ENCODE results near the gene CPEB4. TPM values are rescaled to one million over a fixed set of nuclear protein-coding genes. Genes with fewer than 3 reads are reported as not detected.

The CPEB4 gene
- total RNA-seq, 2 experiments from 2014 or later = 17.3 to 19.5 TPM

DNA sequence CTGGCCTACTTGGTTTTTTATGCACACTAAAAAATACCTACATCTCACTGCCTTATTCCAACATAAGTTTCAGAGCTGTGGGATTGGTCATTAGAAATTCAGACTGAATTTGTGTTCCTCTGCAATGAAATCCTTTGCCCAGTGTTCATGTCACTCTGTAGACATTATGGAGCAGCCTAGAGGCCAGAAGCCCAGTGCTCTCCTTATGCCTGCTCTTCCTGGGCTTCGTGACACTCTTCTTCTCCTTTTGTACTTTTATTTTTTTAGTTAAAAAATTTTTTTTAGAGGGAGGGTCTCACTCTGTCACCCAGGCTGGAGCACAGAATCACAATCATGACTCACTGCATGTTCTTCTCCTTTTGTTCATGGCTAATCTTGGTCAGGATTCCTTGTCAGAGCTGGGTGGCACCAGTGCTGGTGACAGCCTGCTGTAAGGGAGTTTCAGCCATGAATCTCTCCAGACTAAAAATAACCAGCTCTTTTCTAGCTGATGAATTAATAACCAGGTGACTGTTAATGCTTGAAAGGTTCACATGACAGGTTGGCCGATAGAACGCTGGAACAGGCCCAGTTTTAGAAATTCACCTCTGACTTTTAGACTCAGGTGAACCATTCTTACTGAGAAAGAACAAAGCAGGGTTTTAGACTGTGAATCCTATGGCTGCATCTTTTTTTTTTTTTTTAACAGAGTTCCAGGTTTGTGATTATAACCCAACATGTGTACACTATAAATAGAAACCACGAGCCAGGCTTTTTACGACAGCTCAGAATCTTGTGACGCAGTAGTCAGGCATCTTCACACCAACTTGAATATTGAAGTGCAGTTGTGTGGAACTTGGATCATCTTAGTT, 66.7 kb downstream of the CPEB4 start:
- no peak overlapping the region for H3K27ac Mint-ChIP-seq
- ChIA-PET CTCF (no interaction called here), POLR2A (no interaction called here)
- H3K36me3 Mint-ChIP-seq (ENCODE audit: low read depth) = peaks cover 33% of the 10 kb centered on the region
- H3K4me3 Mint-ChIP-seq = no peak overlapping the region
- H3K27me3 Mint-ChIP-seq = no peaks in the 10 kb centered on the region
- H3K9me3 Mint-ChIP-seq = no peaks in the 10 kb centered on the region
- H3K4me1 Mint-ChIP-seq = no peaks in the 10 kb centered on the region
- DNase-seq = no peak

- POLR2A ChIA-PET = no interaction called here
- no peaks in the 10 kb centered on the region for H3K9me3 Mint-ChIP-seq
- DNase-seq = no peak
- H3K27ac Mint-ChIP-seq = no peak overlapping the region
- peaks cover 14% of the 10 kb centered on the region for H3K4me1 Mint-ChIP-seq
- peaks cover 4% of the 10 kb centered on the region for H3K36me3 Mint-ChIP-seq (ENCODE audit: low read depth)
- H3K27me3 Mint-ChIP-seq = no peaks in the 10 kb centered on the region
- no peak overlapping the region for H3K4me3 Mint-ChIP-seq
- CTCF ChIA-PET = no interaction called here
Observed at GRCh38 chr5:173960986-173961385, 72.8 kb downstream of the CPEB4 start.

DNA sequence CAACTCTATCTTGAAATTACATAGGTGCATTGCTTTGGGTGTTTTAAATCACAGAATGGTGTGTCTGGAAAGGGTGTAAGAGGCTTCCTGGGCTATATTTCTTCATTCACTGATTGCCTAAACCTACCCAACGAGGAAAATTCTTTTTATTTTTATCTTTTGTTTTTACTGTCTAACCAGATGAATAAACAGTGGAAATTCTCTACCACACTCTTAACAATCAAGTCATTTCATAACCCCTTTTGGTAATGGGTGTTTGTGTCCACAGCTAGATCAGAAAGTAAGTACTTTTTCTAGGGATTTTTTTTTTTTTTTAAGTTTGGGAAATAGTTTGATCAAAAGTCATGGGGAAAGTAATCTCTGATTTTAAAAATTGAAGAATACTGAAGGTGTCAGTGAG, 73.3 kb downstream of the CPEB4 start:
- no peak for DNase-seq
- no peaks in the 10 kb centered on the region for H3K9me3 Mint-ChIP-seq
- no peak overlapping the region for H3K27ac Mint-ChIP-seq
- peaks cover 14% of the 10 kb centered on the region for H3K4me1 Mint-ChIP-seq
- H3K4me3 Mint-ChIP-seq = no peak overlapping the region
- CTCF ChIA-PET = no interaction called here
- POLR2A ChIA-PET = no interaction called here
- H3K27me3 Mint-ChIP-seq = no peaks in the 10 kb centered on the region
- H3K36me3 Mint-ChIP-seq (ENCODE audit: low read depth) = peaks cover 2% of the 10 kb centered on the region

- DNase-seq = no peak
- ChIA-PET CTCF (interaction anchor here (0.5 to 2.3 kb wide), 3 partner anchors 11 to 27 kb away, joined by 3 to 6 read pairs (median 4); no protein-coding TSS in a partner anchor), POLR2A (interaction anchor here (2.0 kb wide), 1 partner anchor 347 kb away, joined by 5 read pairs; the partner anchor contains the start of gene BOD1)
- Mint-ChIP-seq H3K36me3 (ENCODE audit: low read depth) (peaks cover 2% of the 10 kb centered on the region), H3K4me3 (no peak overlapping the region), H3K9me3 (no peaks in the 10 kb centered on the region), H3K27ac (no peak overlapping the region), H3K27me3 (no peaks in the 10 kb centered on the region), H3K4me1 (peaks cover 14% of the 10 kb centered on the region)
Observed at GRCh38 chr5:173962436-173962972, 74.4 kb downstream of the CPEB4 start.

- no peak for DNase-seq
- H3K36me3 Mint-ChIP-seq (ENCODE audit: low read depth) = no peaks in the 10 kb centered on the region
- POLR2A ChIA-PET = interaction anchor here (2.0 kb wide), 1 partner anchor 347 kb away, joined by 5 read pairs; the partner anchor contains the start of gene BOD1
- no peaks in the 10 kb centered on the region for H3K27me3 Mint-ChIP-seq
- CTCF ChIA-PET = interaction anchor here (0.8 to 2.3 kb wide), 4 partner anchors 8 to 11 kb away, joined by 3 to 6 read pairs (median 4); no protein-coding TSS in a partner anchor
- H3K9me3 Mint-ChIP-seq = no peaks in the 10 kb centered on the region
- no peak overlapping the region for H3K4me3 Mint-ChIP-seq
- no peak overlapping the region for H3K27ac Mint-ChIP-seq
- H3K4me1 Mint-ChIP-seq = peaks cover 14% of the 10 kb centered on the region
Observed at GRCh38 chr5:173963182-173963838, 75.2 kb downstream of the CPEB4 start.

- POLR2A ChIA-PET = interaction anchor here (2.0 kb wide), 1 partner anchor 348 kb away, joined by 5 read pairs; the partner anchor contains the start of gene BOD1
- no peaks in the 10 kb centered on the region for H3K9me3 Mint-ChIP-seq
Observed at GRCh38 chr5:173963867-173964441, 75.8 kb downstream of the CPEB4 start.

DNA sequence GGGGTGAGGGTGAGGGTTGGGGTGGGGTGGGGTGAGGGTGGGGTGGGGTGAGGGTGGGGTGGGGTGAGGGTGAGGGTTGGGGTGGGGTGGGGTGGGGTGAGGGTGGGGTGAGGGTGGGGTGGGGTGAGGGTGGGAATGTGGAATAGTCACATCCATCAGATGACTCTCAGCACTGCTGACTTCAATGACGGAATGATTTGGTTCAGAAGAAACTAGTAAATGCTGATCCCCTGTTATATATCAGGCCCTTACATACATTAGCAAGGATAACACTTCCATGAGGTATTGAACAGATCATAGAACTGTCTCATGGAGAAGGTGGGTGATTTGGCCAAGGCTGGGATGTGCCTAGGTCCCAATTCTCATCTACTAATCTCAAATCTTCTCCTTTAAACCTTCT, 76.4 kb downstream of the CPEB4 start:
- POLR2A ChIA-PET = interaction anchor here (2.0 kb wide), 1 partner anchor 349 kb away, joined by 5 read pairs; the partner anchor contains the start of gene BOD1
- DNase-seq = no peak
- no peak overlapping the region for H3K4me3 Mint-ChIP-seq
- H3K36me3 Mint-ChIP-seq (ENCODE audit: low read depth) = no peaks in the 10 kb centered on the region
- CTCF ChIA-PET = no interaction called here
- no peak overlapping the region for H3K27ac Mint-ChIP-seq
- H3K27me3 Mint-ChIP-seq = no peaks in the 10 kb centered on the region
- H3K9me3 Mint-ChIP-seq = no peaks in the 10 kb centered on the region
- H3K4me1 Mint-ChIP-seq = peaks cover 14% of the 10 kb centered on the region

More at GRCh38 chr5:173963867-173964441, 75.8 kb downstream of the CPEB4 start:
- H3K4me3 Mint-ChIP-seq = no peak overlapping the region
- no peaks in the 10 kb centered on the region for H3K27me3 Mint-ChIP-seq
- no peaks in the 10 kb centered on the region for H3K36me3 Mint-ChIP-seq (ENCODE audit: low read depth)
- CTCF ChIA-PET = interaction anchor here (0.8 to 2.3 kb wide), 4 partner anchors 8 to 11 kb away, joined by 3 to 6 read pairs (median 4); no protein-coding TSS in a partner anchor
- DNase-seq = no peak
- peaks cover 14% of the 10 kb centered on the region for H3K4me1 Mint-ChIP-seq
- H3K27ac Mint-ChIP-seq = no peak overlapping the region

DNA sequence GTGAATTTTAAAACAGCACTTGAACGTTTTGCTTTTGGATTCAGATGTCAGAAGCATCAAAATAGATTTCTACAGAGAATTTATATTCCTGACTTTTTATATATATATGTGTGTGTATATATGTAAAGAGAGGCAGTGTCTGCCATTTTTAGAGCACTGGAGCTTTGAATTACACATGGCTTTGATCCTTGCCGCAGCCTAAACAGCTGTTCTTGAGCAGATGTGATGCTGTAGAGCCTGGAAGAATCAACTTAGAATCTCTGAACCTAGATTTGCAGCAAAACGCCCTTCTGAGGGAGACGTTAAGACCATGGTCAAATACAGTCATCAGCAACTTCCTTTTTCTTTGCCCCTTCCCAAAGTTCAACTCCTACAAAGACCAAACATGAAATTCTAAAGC, 79.1 kb downstream of the CPEB4 start:
- ChIA-PET CTCF (interaction anchor here (1.2 kb wide), 1 partner anchor 42 kb away, joined by 3 read pairs; no protein-coding TSS in a partner anchor), POLR2A (no interaction called here)
- no peaks in the 10 kb centered on the region for H3K27me3 Mint-ChIP-seq
- H3K4me1 Mint-ChIP-seq = peaks cover 16% of the 10 kb centered on the region
- no peak overlapping the region for H3K27ac Mint-ChIP-seq
- no peak overlapping the region for H3K4me3 Mint-ChIP-seq
- no peak for DNase-seq
- H3K36me3 Mint-ChIP-seq (ENCODE audit: low read depth) = no peaks in the 10 kb centered on the region
- no peaks in the 10 kb centered on the region for H3K9me3 Mint-ChIP-seq

- Mint-ChIP-seq H3K4me3 (no peak overlapping the region), H3K4me1 (peaks cover 21% of the 10 kb centered on the region), H3K27ac (no peak overlapping the region), H3K27me3 (no peaks in the 10 kb centered on the region), H3K9me3 (no peaks in the 10 kb centered on the region), H3K36me3 (ENCODE audit: low read depth) (no peaks in the 10 kb centered on the region)
- ChIA-PET CTCF (no interaction called here), POLR2A (no interaction called here)
- DNase-seq = no peak
Observed at GRCh38 chr5:173968154-173968797, 80.1 kb downstream of the CPEB4 start.

- no peaks in the 10 kb centered on the region for H3K36me3 Mint-ChIP-seq (ENCODE audit: low read depth)
- peaks cover 19% of the 10 kb centered on the region for H3K4me1 Mint-ChIP-seq
- H3K27me3 Mint-ChIP-seq = peaks cover 3% of the 10 kb centered on the region
- H3K4me3 Mint-ChIP-seq = no peak overlapping the region
- no peak for DNase-seq
- POLR2A ChIA-PET = no interaction called here
- no peak overlapping the region for H3K27ac Mint-ChIP-seq
- CTCF ChIA-PET = interaction anchor here (0.9 kb wide), 1 partner anchor 353 kb away, joined by 4 read pairs; the partner anchor contains the start of gene BOD1
- H3K9me3 Mint-ChIP-seq = no peaks in the 10 kb centered on the region
Observed at GRCh38 chr5:173969167-173970049, 81.3 kb downstream of the CPEB4 start.

DNA sequence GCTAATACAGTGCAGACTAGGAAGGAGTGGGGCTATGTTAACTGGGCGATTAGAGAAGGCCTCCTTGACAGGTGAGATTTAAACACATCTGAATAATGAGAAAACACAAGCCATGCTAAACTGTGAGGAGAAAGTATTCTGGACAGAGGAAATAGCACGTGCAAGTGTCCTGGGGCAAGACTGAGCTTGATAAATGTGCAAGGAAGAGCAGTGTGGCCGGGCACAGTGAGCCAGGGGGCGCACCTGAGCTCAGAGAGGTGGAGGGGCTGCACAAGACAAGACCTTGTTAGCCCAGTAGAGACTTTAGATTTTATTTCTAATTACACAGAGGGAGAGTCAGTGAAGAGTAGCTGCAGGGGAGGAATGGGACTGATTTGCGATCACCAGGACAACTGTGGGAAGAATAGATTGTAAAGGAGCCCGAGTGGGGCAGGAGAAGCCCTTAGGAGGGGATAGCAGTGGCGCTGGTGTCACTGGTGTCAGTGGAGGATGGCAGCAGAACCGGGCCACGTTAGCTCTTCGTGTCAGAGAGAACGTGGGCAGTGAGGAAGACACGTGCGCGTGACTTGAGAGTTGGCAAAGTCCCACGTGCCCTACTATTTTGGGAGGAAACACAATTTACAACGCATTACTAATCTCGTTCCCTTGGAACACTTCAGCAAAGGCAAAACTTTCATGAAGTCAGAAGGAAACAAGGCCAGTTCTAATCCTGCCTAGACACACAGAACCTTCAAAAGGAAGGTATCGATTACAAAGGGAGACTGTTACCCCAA, 82.9 kb downstream of the CPEB4 start:
- Mint-ChIP-seq H3K27ac (no peak overlapping the region), H3K4me3 (no peak overlapping the region), H3K27me3 (peaks cover 7% of the 10 kb centered on the region), H3K4me1 (peaks cover 12% of the 10 kb centered on the region), H3K9me3 (no peaks in the 10 kb centered on the region), H3K36me3 (ENCODE audit: low read depth) (no peaks in the 10 kb centered on the region)
- ChIA-PET POLR2A (no interaction called here), CTCF (interaction anchor here (0.8 to 1.2 kb wide), 3 partner anchors 7 to 355 kb away, joined by 3 to 6 read pairs (median 6); no protein-coding TSS in a partner anchor)
- no peak for DNase-seq

All from activated CD4-positive, alpha-beta memory T cell treated with anti-CD3 and anti-CD28 coated beads, Interleukin-2, amount 10 ng/mL, durations not matched to agents 7 days and 5 days (primary cell).